GM19023 (cell line): ENCODE results near the gene IPO13.

ENCODE experiments used
- ATAC-seq: cut with Tn5 transposase; IDR thresholded peaks from one replicate; pipeline ENCODE4 v1.9.1; 2021; ENCODE audit warnings: mild to moderate bottlenecking, moderate library complexity; ENCODE audit not compliant: unreplicated experiment

IPO13 gene

GRCh38 chr1:43930168-43930948 is 16.4 kb upstream of the IPO13 start:
- no peak for ATAC-seq

GRCh38 chr1:43930949-43931275 is 15.8 kb upstream of the IPO13 start:
- ATAC-seq = no peak

- ATAC-seq = no peak
Measured at GRCh38 chr1:43931711-43932660, 14.8 kb upstream of the IPO13 start.

GRCh38 chr1:43932786-43933385 is 13.9 kb upstream of the IPO13 start:
- ATAC-seq = no peak

GRCh38 chr1:43933386-43934100 is 13.2 kb upstream of the IPO13 start, which contains the start of gene ARTN:
Gene ARTN (plus strand): TSS chr1:43933801. CDS start chr1:43935657, 1,856 bp downstream.
- ATAC-seq = no peak

GRCh38 chr1:43934101-43934985 is 12.4 kb upstream of the IPO13 start:
- no peak for ATAC-seq

GRCh38 chr1:43934986-43935324 is 11.8 kb upstream of the IPO13 start:
- no peak for ATAC-seq

GRCh38 chr1:43935711-43936427 is 10.9 kb upstream of the IPO13 start:
- ATAC-seq = no peak

GRCh38 chr1:43936431-43937151 is 10.2 kb upstream of the IPO13 start:
- no peak for ATAC-seq

- no peak for ATAC-seq
Measured at GRCh38 chr1:43937179-43937865, 9.4 kb upstream of the IPO13 start.

- ATAC-seq = no peak
Measured at GRCh38 chr1:43938383-43938782, 8.4 kb upstream of the IPO13 start.

- no peak for ATAC-seq
Measured at GRCh38 chr1:43938892-43939587, 7.7 kb upstream of the IPO13 start.

- ATAC-seq = no peak
Measured at GRCh38 chr1:43942411-43942810, 4.3 kb upstream of the IPO13 start.

- no peak for ATAC-seq
Measured at GRCh38 chr1:43944860-43945259, 1.9 kb upstream of the IPO13 start.

GRCh38 chr1:43945674-43946235 is 995 bp upstream of the IPO13 start:
- ATAC-seq = no peak

- ATAC-seq = peak; percentile 17
Measured at GRCh38 chr1:43947061-43947873, 517 bp downstream of the IPO13 start.
